ENCODE results near the gene LYL1.
A peak's percentile ranks its signal among the peaks of the same experiment; 100 is the strongest.

The LYL1 gene

GRCh38 chr19:13078381-13078780 lies 24.3 kb downstream of the LYL1 start:
- no peak for DNase-seq

GRCh38 chr19:13077240-13077639 lies 25.4 kb downstream of the LYL1 start:
- DNase-seq = peak in 28 of 58 donors; percentile 21 to 80 (median 54)

GRCh38 chr19:13076787-13077186 lies 25.9 kb downstream of the LYL1 start:
- peak in 32 of 58 donors; percentile 23 to 67 (median 44) for DNase-seq

GRCh38 chr19:13076320-13076719 lies 26.3 kb downstream of the LYL1 start:
- peak in 4 of 58 donors; percentile 24 to 39 (median 36) for DNase-seq

GRCh38 chr19:13074378-13074777 lies 28.3 kb downstream of the LYL1 start:
- no peak for DNase-seq

GRCh38 chr19:13073263-13073662 lies 29.4 kb downstream of the LYL1 start:
- DNase-seq = no peak

- peak in 57 of 58 donors; percentile 20 to 98 (median 86) for DNase-seq
Observed at GRCh38 chr19:13072188-13072908, 30.3 kb downstream of the LYL1 start.

GRCh38 chr19:13071444-13072187 lies 31.0 kb downstream of the LYL1 start:
- DNase-seq = peak in 1 of 58 donors; percentile 58

- DNase-seq = peak in 52 of 58 donors; percentile 40 to 84 (median 70)
Observed at GRCh38 chr19:13070425-13071140, 32.1 kb downstream of the LYL1 start.

- peak in 8 of 58 donors; percentile 6 to 65 (median 52) for DNase-seq
Observed at GRCh38 chr19:13069415-13070359, 33.0 kb downstream of the LYL1 start.

- DNase-seq = peak in 44 of 58 donors; percentile 16 to 87 (median 56)
Observed at GRCh38 chr19:13068085-13068846, 34.4 kb downstream of the LYL1 start.

- peak in 1 of 58 donors; percentile 21 for DNase-seq
Observed at GRCh38 chr19:13066933-13067807, 35.5 kb downstream of the LYL1 start.

GRCh38 chr19:13066226-13066625 lies 36.4 kb downstream of the LYL1 start:
- no peak for DNase-seq

- DNase-seq = peak in 16 of 58 donors; percentile 28 to 76 (median 50)
Observed at GRCh38 chr19:13064092-13064489, 38.6 kb downstream of the LYL1 start.

- peak in 20 of 58 donors; percentile 16 to 76 (median 46) for DNase-seq
Observed at GRCh38 chr19:13063461-13064091, 39.1 kb downstream of the LYL1 start.

GRCh38 chr19:13062317-13062716 lies 40.3 kb downstream of the LYL1 start:
- no peak for DNase-seq

- peak in 56 of 58 donors; percentile 32 to 88 (median 76) for DNase-seq
Observed at GRCh38 chr19:13060964-13061927, 41.4 kb downstream of the LYL1 start.

All from anterior cingulate cortex (tissue), 58 donors.